ENCODE data around the gene NUP153.
"Not testable (repeated sequence)": the region's sequence is repeated elsewhere in the genome, so short reads cannot be mapped to it uniquely, and the experiment has no call there.

Gene NUP153

GRCh38 chr6:17589406-17590096, 117.2 kb downstream of the NUP153 start:
- H3K4me1 ChIP-seq (ENCODE audit: control insufficient read depth, insufficient read depth, low read length, poor library complexity, severe bottlenecking): peaks cover 3% of the 10 kb centered on the region
- no peaks in the 10 kb centered on the region for H3K36me3 ChIP-seq (ENCODE audit: control insufficient read depth, insufficient read depth, low read length)
- DNase-seq: no peak
- H3K4me3 ChIP-seq (ENCODE audit: insufficient read depth, low read depth, low read length, poor library complexity, severe bottlenecking): no peak overlapping the region
- no peak overlapping the region for H3K27ac ChIP-seq (ENCODE audit: insufficient read depth, low read length, poor library complexity, severe bottlenecking)
- H3K9me3 ChIP-seq (ENCODE audit: control insufficient read depth, low read length): no peaks in the 10 kb centered on the region
- H3K27me3 ChIP-seq (replicated peaks; ENCODE audit: control insufficient read depth, insufficient read depth, low read length, poor library complexity, severe bottlenecking): no peaks in the 10 kb centered on the region

DNA sequence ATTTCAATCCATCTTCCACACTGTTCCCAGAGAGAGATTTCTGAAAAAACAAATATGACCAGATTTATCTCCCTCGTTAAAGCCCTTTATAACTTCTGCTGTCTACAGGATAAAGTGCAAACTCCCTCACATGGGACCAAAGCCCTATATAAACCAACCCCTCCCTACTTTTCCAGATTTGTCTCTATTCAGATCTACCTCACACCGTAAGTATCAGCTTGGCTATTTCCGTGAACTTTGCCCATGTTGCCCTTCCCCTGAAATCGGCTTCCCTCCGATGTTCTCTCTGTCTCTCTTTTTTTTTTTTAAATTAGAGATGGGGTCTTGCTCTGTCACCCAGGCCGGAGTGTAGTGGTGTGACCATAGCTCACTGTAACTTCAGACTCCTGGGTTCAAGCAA, 118.7 kb downstream of the NUP153 start:
- Histone ChIP-seq H3K27ac (ENCODE audit: insufficient read depth, low read length, poor library complexity, severe bottlenecking) (no peak overlapping the region), H3K27me3 (replicated peaks; ENCODE audit: control insufficient read depth, insufficient read depth, low read length, poor library complexity, severe bottlenecking) (no peaks in the 10 kb centered on the region), H3K4me1 (ENCODE audit: control insufficient read depth, insufficient read depth, low read length, poor library complexity, severe bottlenecking) (peaks cover 3% of the 10 kb centered on the region), H3K36me3 (ENCODE audit: control insufficient read depth, insufficient read depth, low read length) (no peaks in the 10 kb centered on the region), H3K4me3 (ENCODE audit: insufficient read depth, low read depth, low read length, poor library complexity, severe bottlenecking) (no peak overlapping the region), H3K9me3 (ENCODE audit: control insufficient read depth, low read length) (no peaks in the 10 kb centered on the region)
- no peak for DNase-seq

GRCh38 chr6:17586623-17587022, 120.1 kb downstream of the NUP153 start:
- H3K4me1 ChIP-seq (ENCODE audit: control insufficient read depth, insufficient read depth, low read length, poor library complexity, severe bottlenecking); DNase-seq; H3K9me3 ChIP-seq (ENCODE audit: control insufficient read depth, low read length); H3K36me3 ChIP-seq (ENCODE audit: control insufficient read depth, insufficient read depth, low read length); H3K27me3 ChIP-seq (replicated peaks; ENCODE audit: control insufficient read depth, insufficient read depth, low read length, poor library complexity, severe bottlenecking); H3K27ac ChIP-seq (ENCODE audit: insufficient read depth, low read length, poor library complexity, severe bottlenecking); H3K4me3 ChIP-seq (ENCODE audit: insufficient read depth, low read depth, low read length, poor library complexity, severe bottlenecking): not testable (repeated sequence)

- H3K27ac ChIP-seq (ENCODE audit: insufficient read depth, low read length, poor library complexity, severe bottlenecking): no peak overlapping the region
- DNase-seq: no peak
- no peaks in the 10 kb centered on the region for H3K9me3 ChIP-seq (ENCODE audit: control insufficient read depth, low read length)
- no peaks in the 10 kb centered on the region for H3K36me3 ChIP-seq (ENCODE audit: control insufficient read depth, insufficient read depth, low read length)
- no peaks in the 10 kb centered on the region for H3K27me3 ChIP-seq (replicated peaks; ENCODE audit: control insufficient read depth, insufficient read depth, low read length, poor library complexity, severe bottlenecking)
- H3K4me3 ChIP-seq (ENCODE audit: insufficient read depth, low read depth, low read length, poor library complexity, severe bottlenecking): no peak overlapping the region
- H3K4me1 ChIP-seq (ENCODE audit: control insufficient read depth, insufficient read depth, low read length, poor library complexity, severe bottlenecking): peaks cover 3% of the 10 kb centered on the region
Measured at GRCh38 chr6:17585766-17586490, 120.8 kb downstream of the NUP153 start.

DNA sequence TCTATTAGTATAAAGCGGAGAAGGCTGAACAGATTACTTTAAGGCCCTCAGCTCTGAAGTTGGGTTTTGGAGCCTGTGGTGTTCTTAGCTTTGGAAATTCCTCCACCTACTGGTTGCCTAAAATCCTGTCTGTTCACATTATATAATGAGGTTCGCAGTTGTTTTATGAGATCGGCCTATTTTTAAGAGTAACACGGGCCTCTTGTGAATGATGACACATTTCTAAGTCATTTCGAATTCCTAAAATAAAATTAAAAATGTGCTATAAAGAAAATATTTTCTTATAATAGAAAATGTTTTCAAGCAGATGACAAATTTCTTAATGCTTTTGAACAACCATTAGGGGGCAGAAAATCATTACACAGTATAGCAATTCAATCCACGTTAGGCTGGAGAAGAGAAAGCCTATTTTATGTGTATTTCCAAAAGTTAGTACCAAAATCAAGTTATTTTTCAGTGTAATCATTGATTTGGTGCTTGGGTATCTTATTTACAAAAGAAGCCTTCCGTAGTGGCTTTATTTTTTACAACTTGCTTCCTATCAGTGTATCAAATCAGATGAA, 122.4 kb downstream of the NUP153 start:
- H3K9me3 ChIP-seq (ENCODE audit: control insufficient read depth, low read length): no peaks in the 10 kb centered on the region
- peaks cover 3% of the 10 kb centered on the region for H3K4me1 ChIP-seq (ENCODE audit: control insufficient read depth, insufficient read depth, low read length, poor library complexity, severe bottlenecking)
- no peak for DNase-seq
- peaks cover 5% of the 10 kb centered on the region for H3K27me3 ChIP-seq (replicated peaks; ENCODE audit: control insufficient read depth, insufficient read depth, low read length, poor library complexity, severe bottlenecking)
- H3K27ac ChIP-seq (ENCODE audit: insufficient read depth, low read length, poor library complexity, severe bottlenecking): no peak overlapping the region
- H3K4me3 ChIP-seq (ENCODE audit: insufficient read depth, low read depth, low read length, poor library complexity, severe bottlenecking): no peak overlapping the region
- no peaks in the 10 kb centered on the region for H3K36me3 ChIP-seq (ENCODE audit: control insufficient read depth, insufficient read depth, low read length)

DNA sequence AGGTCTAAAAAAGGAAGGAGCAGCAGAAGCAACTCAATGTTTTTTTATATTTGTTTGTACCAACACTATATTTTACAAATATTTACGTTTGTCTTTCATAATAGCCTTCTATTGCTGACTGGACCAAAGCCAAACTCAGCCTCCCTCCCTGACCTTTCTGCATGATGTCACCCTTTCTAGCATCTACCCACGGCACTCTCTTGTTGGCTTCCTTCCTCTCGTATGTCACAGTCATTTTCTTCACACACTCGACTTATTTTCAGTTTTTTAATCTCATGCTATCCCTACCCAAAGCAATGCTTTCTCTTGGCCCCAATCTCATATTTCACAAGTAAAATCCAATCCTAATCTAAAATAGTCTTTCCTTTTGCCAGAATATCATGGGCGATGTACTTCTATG, 122.9 kb downstream of the NUP153 start:
- no peak for DNase-seq
- Histone ChIP-seq H3K36me3 (ENCODE audit: control insufficient read depth, insufficient read depth, low read length) (no peaks in the 10 kb centered on the region), H3K4me1 (ENCODE audit: control insufficient read depth, insufficient read depth, low read length, poor library complexity, severe bottlenecking) (peaks cover 3% of the 10 kb centered on the region), H3K27me3 (replicated peaks; ENCODE audit: control insufficient read depth, insufficient read depth, low read length, poor library complexity, severe bottlenecking) (peaks cover 5% of the 10 kb centered on the region), H3K27ac (ENCODE audit: insufficient read depth, low read length, poor library complexity, severe bottlenecking) (no peak overlapping the region), H3K9me3 (ENCODE audit: control insufficient read depth, low read length) (no peaks in the 10 kb centered on the region), H3K4me3 (ENCODE audit: insufficient read depth, low read depth, low read length, poor library complexity, severe bottlenecking) (no peak overlapping the region)

GRCh38 chr6:17581282-17581681, 125.4 kb downstream of the NUP153 start:
- not testable (repeated sequence) for H3K4me3 ChIP-seq (ENCODE audit: insufficient read depth, low read depth, low read length, poor library complexity, severe bottlenecking); H3K9me3 ChIP-seq (ENCODE audit: control insufficient read depth, low read length); DNase-seq; H3K36me3 ChIP-seq (ENCODE audit: control insufficient read depth, insufficient read depth, low read length); H3K4me1 ChIP-seq (ENCODE audit: control insufficient read depth, insufficient read depth, low read length, poor library complexity, severe bottlenecking); H3K27me3 ChIP-seq (replicated peaks; ENCODE audit: control insufficient read depth, insufficient read depth, low read length, poor library complexity, severe bottlenecking); H3K27ac ChIP-seq (ENCODE audit: insufficient read depth, low read length, poor library complexity, severe bottlenecking)

GRCh38 chr6:17580518-17581048, 126.1 kb downstream of the NUP153 start:
- Histone ChIP-seq H3K4me1 (ENCODE audit: control insufficient read depth, insufficient read depth, low read length, poor library complexity, severe bottlenecking) (peaks cover 3% of the 10 kb centered on the region), H3K9me3 (ENCODE audit: control insufficient read depth, low read length) (peaks cover 4% of the 10 kb centered on the region), H3K36me3 (ENCODE audit: control insufficient read depth, insufficient read depth, low read length) (no peaks in the 10 kb centered on the region), H3K27me3 (replicated peaks; ENCODE audit: control insufficient read depth, insufficient read depth, low read length, poor library complexity, severe bottlenecking) (peaks cover 5% of the 10 kb centered on the region), H3K27ac (ENCODE audit: insufficient read depth, low read length, poor library complexity, severe bottlenecking) (no peak overlapping the region), H3K4me3 (ENCODE audit: insufficient read depth, low read depth, low read length, poor library complexity, severe bottlenecking) (peak overlapping the region; percentile 53)
- DNase-seq: no peak

- H3K9me3 ChIP-seq (ENCODE audit: control insufficient read depth, low read length): peaks cover 4% of the 10 kb centered on the region
- no peak for DNase-seq
- no peak overlapping the region for H3K4me3 ChIP-seq (ENCODE audit: insufficient read depth, low read depth, low read length, poor library complexity, severe bottlenecking)
- no peaks in the 10 kb centered on the region for H3K4me1 ChIP-seq (ENCODE audit: control insufficient read depth, insufficient read depth, low read length, poor library complexity, severe bottlenecking)
- H3K27ac ChIP-seq (ENCODE audit: insufficient read depth, low read length, poor library complexity, severe bottlenecking): no peak overlapping the region
- no peaks in the 10 kb centered on the region for H3K36me3 ChIP-seq (ENCODE audit: control insufficient read depth, insufficient read depth, low read length)
- peaks cover 10% of the 10 kb centered on the region for H3K27me3 ChIP-seq (replicated peaks; ENCODE audit: control insufficient read depth, insufficient read depth, low read length, poor library complexity, severe bottlenecking)
Measured at GRCh38 chr6:17577059-17577458, 129.7 kb downstream of the NUP153 start.

Measured in effector memory CD4-positive, alpha-beta T cell (primary cell).